Fibroblast of upper back skin (primary cell): ENCODE results near the gene JUP.
A peak's percentile ranks its signal among the peaks of the same experiment; 100 is the strongest.

Experiments
- DNase-seq: peaks from one replicate; pipeline ENCODE4 v3.0.0-alpha.2; 2013

JUP gene

GRCh38 chr17:41806685-41807445 is 20.4 kb upstream of the JUP start:
- DNase-seq: no peak

GRCh38 chr17:41803049-41804020 is 16.8 kb upstream of the JUP start:
- DNase-seq: no peak

- peak; percentile 70 for DNase-seq
Measured at GRCh38 chr17:41801374-41802271, 15.1 kb upstream of the JUP start.

GRCh38 chr17:41800601-41801373 is 14.3 kb upstream of the JUP start:
- peak; percentile 67 for DNase-seq

- DNase-seq: no peak
Measured at GRCh38 chr17:41799366-41799765, 12.9 kb upstream of the JUP start.

GRCh38 chr17:41797377-41797776 is 10.9 kb upstream of the JUP start:
- no peak for DNase-seq

GRCh38 chr17:41796121-41796895 is 9.8 kb upstream of the JUP start:
- DNase-seq: no peak

GRCh38 chr17:41794540-41794975 is 8.0 kb upstream of the JUP start:
- no peak for DNase-seq

- DNase-seq: peak; percentile 52
Measured at GRCh38 chr17:41793784-41794539, 7.5 kb upstream of the JUP start.

- DNase-seq: no peak
Measured at GRCh38 chr17:41792845-41793783, 6.6 kb upstream of the JUP start.

GRCh38 chr17:41787021-41787418 is 509 bp upstream of the JUP start:
- DNase-seq: no peak

- no peak for DNase-seq
Measured at GRCh38 chr17:41785859-41786226, 668 bp downstream of the JUP start.

GRCh38 chr17:41785091-41785858 is 1.2 kb downstream of the JUP start:
- no peak for DNase-seq

- no peak for DNase-seq
Measured at GRCh38 chr17:41784207-41784744, 2.2 kb downstream of the JUP start.

GRCh38 chr17:41782142-41782541 is 4.4 kb downstream of the JUP start:
- no peak for DNase-seq

GRCh38 chr17:41781404-41782110 is 5.0 kb downstream of the JUP start:
- no peak for DNase-seq

- no peak for DNase-seq
Measured at GRCh38 chr17:41779954-41780353, 6.6 kb downstream of the JUP start.
